Right lobe of liver (tissue), 4 donors: Measurements from ENCODE around the gene CPA1.

ENCODE experiments used
- POLR2A ChIP-seq: fragments of 450-650 bp; IDR thresholded peaks from one replicate; pipeline ENCODE4 v1.6.1; 2017; ENCODE audit warnings: antibody characterized with exemption, mild to moderate bottlenecking
- TF ChIP-seq, protein P1 (sequence below), 4 donors: fragments of 200-600 bp in 3 of 4; fragments of 450-650 bp in 1 of 4; IDR thresholded peaks; one replicate each; pipeline versions ENCODE4 v1.5.1 to v1.8.0; 2016 to 2022; ENCODE audit warnings: antibody characterized with exemption in 4 of 4, mild to moderate bottlenecking in 2 of 4
- donor health status: DM: no; HTN: no; CAD: no.
- donor health status: DM: no; HTN: no; CAD: no.
- donor health status: DM: no; HTN: yes; CAD: no.

DNA sequence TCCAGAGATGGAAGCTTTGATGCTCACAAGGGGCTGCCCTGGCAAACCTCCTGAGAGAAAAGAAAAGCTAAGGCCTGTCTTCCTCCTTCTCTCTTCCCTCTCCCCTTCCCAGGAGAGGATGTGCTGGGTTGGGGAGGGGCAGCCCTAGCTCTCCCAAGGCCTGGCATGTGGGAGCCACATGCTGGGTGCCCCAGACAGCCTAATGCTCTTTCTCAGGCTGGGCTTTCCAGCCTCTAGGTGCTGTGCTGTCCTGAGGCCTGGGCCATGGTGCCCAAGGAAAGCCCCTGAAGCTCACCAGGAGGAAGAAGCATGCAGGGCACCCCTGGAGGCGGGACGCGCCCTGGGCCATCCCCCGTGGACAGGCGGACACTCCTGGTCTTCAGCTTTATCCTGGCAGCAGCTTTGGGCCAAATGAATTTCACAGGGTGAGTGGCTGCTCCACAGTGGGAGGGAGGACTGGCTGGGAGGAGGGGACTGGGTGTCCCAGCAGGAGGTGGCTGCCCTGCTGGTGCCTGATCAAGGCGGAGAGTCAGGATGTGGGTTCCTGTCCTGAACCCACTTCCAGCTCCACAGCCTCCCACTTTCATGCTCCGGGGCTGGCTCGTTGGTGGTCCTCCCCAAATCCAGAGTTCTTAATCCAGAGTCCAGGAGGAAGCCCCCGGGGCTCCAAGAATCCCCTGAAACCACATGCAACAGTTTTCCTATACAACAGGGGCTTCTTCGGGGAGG lies 34.0 kb upstream of the CPA1 start:
- TF ChIP-seq, protein P1, sequence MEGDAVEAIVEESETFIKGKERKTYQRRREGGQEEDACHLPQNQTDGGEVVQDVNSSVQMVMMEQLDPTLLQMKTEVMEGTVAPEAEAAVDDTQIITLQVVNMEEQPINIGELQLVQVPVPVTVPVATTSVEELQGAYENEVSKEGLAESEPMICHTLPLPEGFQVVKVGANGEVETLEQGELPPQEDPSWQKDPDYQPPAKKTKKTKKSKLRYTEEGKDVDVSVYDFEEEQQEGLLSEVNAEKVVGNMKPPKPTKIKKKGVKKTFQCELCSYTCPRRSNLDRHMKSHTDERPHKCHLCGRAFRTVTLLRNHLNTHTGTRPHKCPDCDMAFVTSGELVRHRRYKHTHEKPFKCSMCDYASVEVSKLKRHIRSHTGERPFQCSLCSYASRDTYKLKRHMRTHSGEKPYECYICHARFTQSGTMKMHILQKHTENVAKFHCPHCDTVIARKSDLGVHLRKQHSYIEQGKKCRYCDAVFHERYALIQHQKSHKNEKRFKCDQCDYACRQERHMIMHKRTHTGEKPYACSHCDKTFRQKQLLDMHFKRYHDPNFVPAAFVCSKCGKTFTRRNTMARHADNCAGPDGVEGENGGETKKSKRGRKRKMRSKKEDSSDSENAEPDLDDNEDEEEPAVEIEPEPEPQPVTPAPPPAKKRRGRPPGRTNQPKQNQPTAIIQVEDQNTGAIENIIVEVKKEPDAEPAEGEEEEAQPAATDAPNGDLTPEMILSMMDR (IDR thresholded peaks at IDR 0.05): no peak
- no peak for TF ChIP-seq POLR2A
